ENCODE results near the gene EDN1. TPM values are rescaled to one million over a fixed set of nuclear protein-coding genes. Genes with fewer than 3 reads are reported as not detected.

EDN1 gene
- total and polyA plus RNA-seq, 9 of the 15 experiments (the other 6 are each of a cell fraction or from before 2014, with no cell fraction given) = 0.03 to 0.06 TPM; not detected in 7

DNA sequence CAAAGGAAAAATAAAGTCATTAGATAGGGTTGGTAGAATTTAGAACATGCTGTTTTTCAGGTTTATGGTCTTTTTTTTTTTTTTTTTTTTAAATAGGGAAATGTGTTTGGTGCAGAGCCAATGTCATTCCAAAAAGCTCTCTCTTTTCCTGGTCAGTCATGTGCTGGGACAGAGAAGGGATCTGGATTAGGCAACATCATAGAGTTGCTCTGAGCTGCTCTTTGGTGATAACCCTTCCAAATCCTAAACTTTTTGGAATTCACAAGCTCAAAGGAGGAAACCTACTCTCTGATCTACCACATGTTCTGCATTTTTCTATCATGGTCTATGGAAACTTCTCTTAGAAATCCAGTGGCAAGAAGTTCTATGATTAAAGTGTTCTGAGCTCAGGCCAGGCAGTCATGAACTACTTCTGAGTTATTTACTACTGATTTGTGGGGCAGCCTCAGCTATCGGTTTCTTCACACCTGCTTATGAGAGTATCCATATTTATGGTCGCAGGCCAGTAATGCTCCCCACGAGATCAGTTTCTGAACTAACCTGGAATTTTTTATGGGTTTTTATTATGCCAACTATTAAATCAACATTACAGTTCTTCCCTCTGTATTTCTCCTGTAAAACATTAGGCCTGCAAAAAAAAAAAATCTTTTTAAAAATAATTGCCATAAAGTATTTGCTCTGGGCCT lies 4.8 kb downstream of the EDN1 start (continued):
- TF ChIP-seq, protein P1, sequence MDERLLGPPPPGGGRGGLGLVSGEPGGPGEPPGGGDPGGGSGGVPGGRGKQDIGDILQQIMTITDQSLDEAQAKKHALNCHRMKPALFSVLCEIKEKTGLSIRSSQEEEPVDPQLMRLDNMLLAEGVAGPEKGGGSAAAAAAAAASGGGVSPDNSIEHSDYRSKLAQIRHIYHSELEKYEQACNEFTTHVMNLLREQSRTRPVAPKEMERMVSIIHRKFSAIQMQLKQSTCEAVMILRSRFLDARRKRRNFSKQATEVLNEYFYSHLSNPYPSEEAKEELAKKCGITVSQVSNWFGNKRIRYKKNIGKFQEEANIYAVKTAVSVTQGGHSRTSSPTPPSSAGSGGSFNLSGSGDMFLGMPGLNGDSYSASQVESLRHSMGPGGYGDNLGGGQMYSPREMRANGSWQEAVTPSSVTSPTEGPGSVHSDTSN (CRISPR knock-in tag; IDR thresholded peaks at IDR 0.05; ENCODE audit: low read depth) = no peak
- TF ChIP-seq, protein P1 (tag; conservative IDR thresholded peaks at IDR 0.05; ENCODE audit: low read depth) = no peak
- TF ChIP-seq RNF2 (IDR thresholded peaks at IDR 0.05) (no peak), SIRT6 (IDR thresholded peaks at IDR 0.05; ENCODE audit: low read depth, low read length) (no peak), CHCHD3 (CRISPR knock-in tag; IDR thresholded peaks at IDR 0.05) (no peak), EGR1 (conservative IDR thresholded peaks at IDR 0.05) (no peak), JUNB (CRISPR knock-in tag; conservative IDR thresholded peaks at IDR 0.05) (no peak), ZBTB1 (CRISPR knock-in tag; IDR thresholded peaks at IDR 0.05; ENCODE audit: borderline replicate concordance, low read depth) (no peak), JUND (IDR thresholded peaks at IDR 0.05; ENCODE audit: borderline replicate concordance, low read depth, low read length) (no peak), JUND (tag; IDR thresholded peaks at IDR 0.05; ENCODE audit: borderline replicate concordance, low read depth, low read length) (no peak)
